Mucosa of descending colon (tissue), 3 donors: ENCODE results near the gene AADACL4. TPM values are rescaled to one million over a fixed set of nuclear protein-coding genes. Genes with fewer than 3 reads are reported as not detected.

Source experiments
- ATAC-seq: fragments of 200-7000 bp; cut with Tn5 transposase; one replicate; pipeline ENCODE4 v1.9.1; 2020; ENCODE audit warnings: mild to moderate bottlenecking, moderate library complexity
- DNase-seq, 3 donors: peaks; one replicate each; pipeline ENCODE4 v3.0.0-alpha.2; 2020
- H3K36me3 ChIP-seq: fragments of 200-600 bp; one replicate; pipeline ENCODE4 v1.8.0; 2021; ENCODE audit warnings: low read depth, mild to moderate bottlenecking
- H3K4me1 ChIP-seq: fragments of 200-600 bp; one replicate; pipeline ENCODE4 v1.8.0; 2021; ENCODE audit warnings: low read depth, mild to moderate bottlenecking
- H3K4me3 ChIP-seq: fragments of 200-600 bp; one replicate; pipeline ENCODE4 v1.8.0; 2021; ENCODE audit warnings: mild to moderate bottlenecking
- H3K9me3 ChIP-seq: fragments of 200-600 bp; one replicate; pipeline ENCODE4 v1.8.0; 2021; ENCODE audit warnings: mild to moderate bottlenecking
- CTCF ChIP-seq: fragments of 200-600 bp; IDR thresholded peaks from one replicate; pipeline ENCODE4 v1.8.0; 2022; ENCODE audit warnings: antibody characterized with exemption, mild to moderate bottlenecking
- intact Hi-C, 2 donors: fragments of 100-400 bp; cut with DNase I in 1 of 2; cut with micrococcal nuclease in 1 of 2; formaldehyde crosslinking; loops; one replicate each; pipeline versions ENCODE4 v1.11.0 to v1.11.1; 2022; cut with DNase I, micrococcal nuclease
- total RNA-seq, 3 donors: library from RNA; stranded (reverse); fragmentation: NEBNext Ultra II Directional in 2 of 3; extraction: Animal tissue kit (Norgen Biotek cat#: 25700) in 2 of 3; gene quantifications; one replicate each; pipeline versions ENCODE4 v1.2.1 to v1.2.4, GENCODE V29; 2021 to 2023
- donor health status: DM: no; HTN: no; CAD: no; lungs with moderate emphysema.
- donor health status: DM: no; HTN: no; CAD: no.
- donor health status: DM: no; HTN: yes; CAD: no.

The AADACL4 gene
- total RNA-seq, 3 donors from 2014 or later: not detected

DNA sequence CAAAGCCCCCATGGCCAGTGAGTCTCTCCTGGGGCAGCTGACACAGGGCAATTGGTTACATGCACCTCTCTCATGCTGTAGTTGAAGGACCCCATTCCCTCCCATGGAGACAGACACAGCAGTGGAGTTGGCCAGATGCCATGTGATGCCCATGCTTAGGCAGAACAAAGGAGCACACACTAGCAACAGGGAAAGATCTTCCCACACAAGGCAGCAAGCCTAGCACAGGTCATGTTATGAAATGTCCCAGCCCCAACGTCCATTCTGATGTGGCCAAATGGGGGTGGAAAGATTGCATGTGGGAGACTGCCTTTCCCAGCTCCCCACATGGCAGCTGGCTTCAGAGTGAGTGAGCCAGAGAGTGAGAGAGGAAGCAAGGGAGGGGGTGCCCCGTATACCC, 34.5 kb downstream of the AADACL4 start:
- no peaks in the 10 kb centered on the region for H3K4me1 ChIP-seq
- ATAC-seq (no peak), DNase-seq (no peak)
- no peaks in the 10 kb centered on the region for H3K36me3 ChIP-seq
- TF ChIP-seq CTCF: no peak
- intact Hi-C loops: no loop called here
- no peak overlapping the region for H3K4me3 ChIP-seq
- H3K9me3 ChIP-seq: no peaks in the 10 kb centered on the region

GRCh38 chr1:12678820-12679219, 34.9 kb downstream of the AADACL4 start:
- Histone ChIP-seq H3K4me3 (no peak overlapping the region), H3K36me3 (no peaks in the 10 kb centered on the region), H3K9me3 (no peaks in the 10 kb centered on the region), H3K4me1 (no peaks in the 10 kb centered on the region)
- ATAC-seq (no peak), DNase-seq (no peak)
- intact Hi-C loops: no loop called here
- no peak for TF ChIP-seq CTCF

DNA sequence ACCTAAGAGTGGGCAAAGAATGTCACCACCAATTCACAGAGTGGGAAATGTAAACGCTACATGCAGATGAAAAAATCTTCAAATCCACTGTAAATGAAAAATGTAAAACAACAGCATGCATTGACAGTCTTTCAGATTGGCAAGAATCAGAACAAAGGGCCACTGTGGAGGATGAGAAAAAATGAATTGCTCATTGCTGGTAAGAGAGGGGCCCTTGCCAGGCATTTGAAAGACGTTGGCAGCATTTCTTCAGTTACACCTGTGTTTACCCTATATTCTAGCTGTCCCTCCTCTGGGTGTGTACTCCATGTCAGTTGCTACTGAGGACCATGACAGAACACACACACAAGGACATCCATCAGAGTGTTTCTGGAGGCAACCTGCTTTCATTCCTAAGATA, 46.3 kb downstream of the AADACL4 start:
- Histone ChIP-seq H3K36me3 (no peaks in the 10 kb centered on the region), H3K9me3 (no peaks in the 10 kb centered on the region), H3K4me1 (no peaks in the 10 kb centered on the region), H3K4me3 (no peak overlapping the region)
- peak in 1 of 3 donors; percentile 5 for DNase-seq
- no peak for TF ChIP-seq CTCF
- peak; percentile 38 for ATAC-seq
- intact Hi-C loops: no loop called here

GRCh38 chr1:12692967-12693782, 49.3 kb downstream of the AADACL4 start:
- intact Hi-C loops: no loop called here
- Histone ChIP-seq H3K36me3 (no peaks in the 10 kb centered on the region), H3K9me3 (no peaks in the 10 kb centered on the region), H3K4me3 (no peak overlapping the region), H3K4me1 (no peaks in the 10 kb centered on the region)
- ATAC-seq: no peak
- no peak for DNase-seq
- TF ChIP-seq CTCF: no peak

DNA sequence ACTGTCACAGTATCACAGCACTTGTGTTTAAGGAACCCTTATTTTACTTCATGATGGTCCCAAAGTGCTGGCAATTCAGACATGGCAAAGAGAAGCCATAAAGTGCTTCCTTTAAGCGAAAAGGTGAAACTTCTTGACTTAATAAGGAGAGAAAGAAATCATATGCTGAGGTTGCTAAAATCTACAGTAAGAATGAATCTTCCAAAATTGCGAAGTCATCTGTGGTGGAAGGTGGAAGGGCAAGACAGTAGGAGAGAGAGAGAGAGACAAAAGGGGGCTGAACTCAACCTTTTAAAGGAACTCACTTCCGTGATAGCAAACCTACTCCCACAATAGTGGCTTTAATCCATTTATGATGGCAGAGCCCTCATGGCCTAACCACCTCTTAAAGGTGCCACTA, 52.8 kb downstream of the AADACL4 start:
- ATAC-seq: no peak
- Histone ChIP-seq H3K4me3 (no peak overlapping the region), H3K36me3 (no peaks in the 10 kb centered on the region), H3K4me1 (no peaks in the 10 kb centered on the region), H3K9me3 (no peaks in the 10 kb centered on the region)
- intact Hi-C loops: no loop called here
- TF ChIP-seq CTCF: no peak
- DNase-seq: no peak
